GM23338 (cell line): ENCODE measurements around the gene NEMF. TPM values are rescaled to one million over a fixed set of nuclear protein-coding genes. Genes with fewer than 3 reads are reported as not detected.

Source experiments
- ATAC-seq: fragments of 200-7000 bp; cut with Tn5 transposase; 3 replicates; pipeline ENCODE4 v1.9.1; 2020
- DNase-seq: peaks from one replicate; pipeline ENCODE4 v3.0.0-alpha.2; 2015; ENCODE audit warnings: low spot score
- H2AFZ ChIP-seq: fragments of 200-600 bp; sonication (generic); 2 replicates; pipeline ENCODE4 v1.8.0; 2016; ENCODE audit warnings: antibody characterized with exemption, mild to moderate bottlenecking, moderate library complexity
- H3F3A ChIP-seq: fragments of 200-600 bp; sonication (generic); replicated peaks from 2 replicates; pipeline ENCODE4 v1.8.0; 2017; ENCODE audit warnings: antibody characterized with exemption, mixed run types, low read depth
- H3K27ac ChIP-seq: fragments of 200-600 bp; sonication (generic); 2 replicates; pipeline ENCODE4 v1.6.1; 2016; ENCODE audit warnings: low read depth
- H3K27me3 ChIP-seq: fragments of 200-600 bp; sonication (generic); 2 replicates; pipeline ENCODE4 v1.8.0; 2016; ENCODE audit warnings: mild to moderate bottlenecking, mixed run types, moderate library complexity; ENCODE audit not compliant: insufficient read depth
- H3K36me3 ChIP-seq: fragments of 200-600 bp; sonication (generic); 2 replicates; pipeline ENCODE4 v1.8.0; 2016; ENCODE audit warnings: mild to moderate bottlenecking; ENCODE audit not compliant: insufficient read depth
- H3K4me1 ChIP-seq: fragments of 200-600 bp; sonication (generic); 2 replicates; pipeline ENCODE4 v1.8.0; 2016; ENCODE audit warnings: mild to moderate bottlenecking, moderate library complexity; ENCODE audit not compliant: insufficient read depth
- H3K4me2 ChIP-seq: fragments of 200-600 bp; sonication (generic); 2 replicates; pipeline ENCODE4 v1.7.1; 2017; ENCODE audit warnings: mixed run types
- H3K4me3 ChIP-seq: fragments of 200-600 bp; sonication (generic); 2 replicates; pipeline ENCODE4 v1.6.1; 2016; ENCODE audit warnings: mixed run types
- H3K79me2 ChIP-seq: fragments of 200-600 bp; sonication (generic); replicated peaks from 2 replicates; pipeline ENCODE4 v1.8.0; 2017; ENCODE audit warnings: mild to moderate bottlenecking; ENCODE audit not compliant: insufficient read depth
- H3K9me2 ChIP-seq: fragments of 200-600 bp; sonication (generic); 2 replicates; pipeline ENCODE4 v1.8.0; 2017; ENCODE audit not compliant: insufficient read depth
- H4K20me1 ChIP-seq: fragments of 200-600 bp; sonication (generic); replicated peaks from 2 replicates; pipeline ENCODE4 v1.8.0; 2017; ENCODE audit warnings: mild to moderate bottlenecking; ENCODE audit not compliant: insufficient read depth
- H3K27ac Mint-ChIP-seq: 2 replicates; pipeline ENCODE4 v1.8.0; 2020; ENCODE audit warnings: inconsistent platforms, mild to moderate bottlenecking, moderate library complexity, mixed read lengths
- H3K27me3 Mint-ChIP-seq: 3 replicates; pipeline ENCODE4 v1.8.0; 2022; ENCODE audit warnings: low read depth, mild to moderate bottlenecking, moderate library complexity, mixed read lengths, inconsistent platforms; ENCODE audit not compliant: insufficient read depth, poor library complexity
- H3K36me3 Mint-ChIP-seq: 3 replicates; pipeline ENCODE4 v1.8.0; 2021; ENCODE audit warnings: low read depth, mild to moderate bottlenecking, inconsistent platforms, moderate library complexity, mixed read lengths
- H3K4me1 Mint-ChIP-seq: 3 replicates; pipeline ENCODE4 v1.8.0; 2020; ENCODE audit warnings: mild to moderate bottlenecking, inconsistent platforms, mixed read lengths
- H3K4me3 Mint-ChIP-seq: 3 replicates; pipeline ENCODE4 v1.8.0; 2021; ENCODE audit warnings: moderate library complexity, mild to moderate bottlenecking, inconsistent platforms, mixed read lengths
- H3K9me3 Mint-ChIP-seq: 3 replicates; pipeline ENCODE4 v1.8.0; 2020; ENCODE audit warnings: moderate library complexity, mild to moderate bottlenecking, inconsistent platforms, mixed read lengths
- CREB1 ChIP-seq: fragments of 250-450 bp; sonication (Bioruptor Pico); IDR thresholded peaks from 2 replicates; pipeline ENCODE4 v1.5.0; 2020; ENCODE audit warnings: low read depth, mild to moderate bottlenecking, moderate library complexity
- CTCF ChIP-seq, 2 experiments: fragments of 200-600 bp in 1 of 2; sonication (generic) in 1 of 2; conservative IDR thresholded peaks; 2 replicates each; pipeline versions ENCODE4 v1.5.1 to v1.6.1; 2016 to 2017; ENCODE audit warnings: antibody characterized with exemption in 2 of 2, low read depth in 2 of 2, mild to moderate bottlenecking in 2 of 2, moderate library complexity in 1 of 2
- ETS1 ChIP-seq: IDR thresholded peaks from 2 replicates; pipeline ENCODE4 v1.6.1; 2016; ENCODE audit warnings: antibody characterized with exemption
- EZH2 ChIP-seq: fragments of 200-600 bp; sonication (generic); IDR thresholded peaks from one replicate; pipeline ENCODE4 v1.8.0; 2017; ENCODE audit warnings: antibody characterized with exemption, mild to moderate bottlenecking, low read depth; ENCODE audit not compliant: unreplicated experiment
- EZH2phosphoT487 ChIP-seq: fragments of 200-600 bp; sonication (generic); IDR thresholded peaks from one replicate; pipeline ENCODE4 v1.8.1; 2018; ENCODE audit warnings: antibody characterized with exemption; ENCODE audit not compliant: unreplicated experiment
- JUNB ChIP-seq: IDR thresholded peaks from one replicate; pipeline ENCODE4 v1.6.1; 2016; ENCODE audit warnings: antibody characterized with exemption; ENCODE audit not compliant: unreplicated experiment
- NANOG ChIP-seq: IDR thresholded peaks from 2 replicates; pipeline ENCODE4 v1.6.1; 2016; ENCODE audit warnings: antibody characterized with exemption, borderline replicate concordance
- POLR2AphosphoS5 ChIP-seq: IDR thresholded peaks from 2 replicates; pipeline ENCODE4 v1.6.1; 2016; ENCODE audit warnings: antibody characterized with exemption, low read depth
- ZNF114 ChIP-seq: fragments of 250-450 bp; sonication (Bioruptor Pico); IDR thresholded peaks from 2 replicates; pipeline ENCODE4 v1.5.0; 2020; ENCODE audit warnings: mild to moderate bottlenecking, moderate library complexity
- ZNF331 ChIP-seq: fragments of 250-450 bp; sonication (Bioruptor Pico); IDR thresholded peaks from 2 replicates; pipeline ENCODE4 v1.5.0; 2020; ENCODE audit warnings: low read depth, mild to moderate bottlenecking, moderate library complexity
- ZNF462 ChIP-seq: fragments of 250-450 bp; sonication (Bioruptor Pico); IDR thresholded peaks from 2 replicates; pipeline ENCODE4 v1.5.0; 2020; ENCODE audit warnings: mild to moderate bottlenecking, moderate library complexity
- polyA plus RNA-seq: library from polyadenylated mRNA; unstranded; fragments of >200 nt; fragmentation: Nextera tagmentation; extraction: Ambion mirVana; gene quantifications from 2 replicates; pipeline ENCODE4 v1.2.1, GENCODE V29; 2016
- total RNA-seq: library from RNA; depleted of rRNA; stranded (reverse); fragments of >200 nt; shearing (Covaris generic); gene quantifications from 2 replicates; pipeline ENCODE4 v1.2.3, GENCODE V29; 2014

NEMF gene
- total and polyA plus RNA-seq, 2 experiments from 2014 or later = 58.4 to 88.1 TPM

GRCh38 chr14:49767270-49767570, 85.4 kb downstream of the NEMF start (continued):
- TF ChIP-seq ZNF462 (CRISPR knock-in tag) = no peak
- TF ChIP-seq CREB1 = no peak
- no peak for TF ChIP-seq CTCF (conservative IDR thresholded peaks at IDR 0.05; ENCODE audit: low read depth in 2 of 2)

- peak overlapping the region; percentile 71 for H3K4me2 ChIP-seq
- peak overlapping the region; percentile 96 for H2AFZ ChIP-seq
- Mint-ChIP-seq H3K9me3 (no peaks in the 10 kb centered on the region; the same call in 2 of the 3 replicates), H3K36me3 (peaks cover 4% of the 10 kb centered on the region; the same call in 1 of the 3 replicates), H3K4me1 (peaks cover 20% of the 10 kb centered on the region), H3K27me3 (peaks cover 5% of the 10 kb centered on the region), H3K4me3 (peak overlapping the region; percentile 99), H3K27ac (peak overlapping the region; percentile 98)
- peaks cover 17% of the 10 kb centered on the region for H3K4me1 ChIP-seq
- H3K4me3 ChIP-seq = peak overlapping the region; percentile 99
- peak overlapping the region; percentile 99 for H3K27ac ChIP-seq
- peaks cover 15% of the 10 kb centered on the region; the same call in 1 of the 2 replicates for H3F3A ChIP-seq
- H3K9me2 ChIP-seq = no peaks in the 10 kb centered on the region
- H3K36me3 ChIP-seq = no peaks in the 10 kb centered on the region
- no peak for DNase-seq
- ATAC-seq = no peak
- H3K27me3 ChIP-seq = no peaks in the 10 kb centered on the region
- no peaks in the 10 kb centered on the region for H4K20me1 ChIP-seq
- peaks cover 31% of the 10 kb centered on the region for H3K79me2 ChIP-seq
- TF ChIP-seq POLR2AphosphoS5 (no peak), EZH2phosphoT487 (no peak), CTCF (conservative IDR thresholded peaks at IDR 0.05; ENCODE audit: low read depth in 2 of 2) (no peak), ETS1 (no peak), ZNF331 (CRISPR knock-in tag) (no peak), JUNB (no peak), NANOG (no peak), ZNF114 (no peak), EZH2 (no peak)
Observed at GRCh38 chr14:49766839-49767238, 85.7 kb downstream of the NEMF start.
